ENCODE data around the gene KIAA1958. TPM values are rescaled to one million over a fixed set of nuclear protein-coding genes. Genes with fewer than 3 reads are reported as not detected.

KIAA1958 gene
- total and polyA plus RNA-seq, 2 of the 8 experiments (the other 6 are each of a cell fraction or from before 2014, with no cell fraction given) = 11.4 to 43.8 TPM

DNA sequence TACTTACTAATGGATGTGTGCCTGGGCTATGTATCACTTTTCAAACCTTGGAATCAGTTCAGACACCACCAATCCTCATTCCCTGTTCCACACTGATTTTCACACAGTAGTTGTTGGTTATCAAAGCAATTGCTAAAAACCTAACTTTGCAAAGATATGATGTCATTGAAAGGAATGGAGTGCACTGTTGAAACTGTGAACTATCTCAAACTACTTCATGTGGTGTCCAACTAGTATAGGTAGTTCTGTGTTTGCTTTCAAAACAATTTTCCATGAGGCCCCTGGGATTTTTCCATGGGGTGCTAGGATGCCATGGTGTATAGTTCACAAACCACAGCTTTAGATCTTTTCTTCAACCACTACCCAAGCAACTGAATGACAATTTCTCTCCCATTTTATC is 213.5 kb downstream of the KIAA1958 start (continued):
- TF ChIP-seq, protein P1, sequence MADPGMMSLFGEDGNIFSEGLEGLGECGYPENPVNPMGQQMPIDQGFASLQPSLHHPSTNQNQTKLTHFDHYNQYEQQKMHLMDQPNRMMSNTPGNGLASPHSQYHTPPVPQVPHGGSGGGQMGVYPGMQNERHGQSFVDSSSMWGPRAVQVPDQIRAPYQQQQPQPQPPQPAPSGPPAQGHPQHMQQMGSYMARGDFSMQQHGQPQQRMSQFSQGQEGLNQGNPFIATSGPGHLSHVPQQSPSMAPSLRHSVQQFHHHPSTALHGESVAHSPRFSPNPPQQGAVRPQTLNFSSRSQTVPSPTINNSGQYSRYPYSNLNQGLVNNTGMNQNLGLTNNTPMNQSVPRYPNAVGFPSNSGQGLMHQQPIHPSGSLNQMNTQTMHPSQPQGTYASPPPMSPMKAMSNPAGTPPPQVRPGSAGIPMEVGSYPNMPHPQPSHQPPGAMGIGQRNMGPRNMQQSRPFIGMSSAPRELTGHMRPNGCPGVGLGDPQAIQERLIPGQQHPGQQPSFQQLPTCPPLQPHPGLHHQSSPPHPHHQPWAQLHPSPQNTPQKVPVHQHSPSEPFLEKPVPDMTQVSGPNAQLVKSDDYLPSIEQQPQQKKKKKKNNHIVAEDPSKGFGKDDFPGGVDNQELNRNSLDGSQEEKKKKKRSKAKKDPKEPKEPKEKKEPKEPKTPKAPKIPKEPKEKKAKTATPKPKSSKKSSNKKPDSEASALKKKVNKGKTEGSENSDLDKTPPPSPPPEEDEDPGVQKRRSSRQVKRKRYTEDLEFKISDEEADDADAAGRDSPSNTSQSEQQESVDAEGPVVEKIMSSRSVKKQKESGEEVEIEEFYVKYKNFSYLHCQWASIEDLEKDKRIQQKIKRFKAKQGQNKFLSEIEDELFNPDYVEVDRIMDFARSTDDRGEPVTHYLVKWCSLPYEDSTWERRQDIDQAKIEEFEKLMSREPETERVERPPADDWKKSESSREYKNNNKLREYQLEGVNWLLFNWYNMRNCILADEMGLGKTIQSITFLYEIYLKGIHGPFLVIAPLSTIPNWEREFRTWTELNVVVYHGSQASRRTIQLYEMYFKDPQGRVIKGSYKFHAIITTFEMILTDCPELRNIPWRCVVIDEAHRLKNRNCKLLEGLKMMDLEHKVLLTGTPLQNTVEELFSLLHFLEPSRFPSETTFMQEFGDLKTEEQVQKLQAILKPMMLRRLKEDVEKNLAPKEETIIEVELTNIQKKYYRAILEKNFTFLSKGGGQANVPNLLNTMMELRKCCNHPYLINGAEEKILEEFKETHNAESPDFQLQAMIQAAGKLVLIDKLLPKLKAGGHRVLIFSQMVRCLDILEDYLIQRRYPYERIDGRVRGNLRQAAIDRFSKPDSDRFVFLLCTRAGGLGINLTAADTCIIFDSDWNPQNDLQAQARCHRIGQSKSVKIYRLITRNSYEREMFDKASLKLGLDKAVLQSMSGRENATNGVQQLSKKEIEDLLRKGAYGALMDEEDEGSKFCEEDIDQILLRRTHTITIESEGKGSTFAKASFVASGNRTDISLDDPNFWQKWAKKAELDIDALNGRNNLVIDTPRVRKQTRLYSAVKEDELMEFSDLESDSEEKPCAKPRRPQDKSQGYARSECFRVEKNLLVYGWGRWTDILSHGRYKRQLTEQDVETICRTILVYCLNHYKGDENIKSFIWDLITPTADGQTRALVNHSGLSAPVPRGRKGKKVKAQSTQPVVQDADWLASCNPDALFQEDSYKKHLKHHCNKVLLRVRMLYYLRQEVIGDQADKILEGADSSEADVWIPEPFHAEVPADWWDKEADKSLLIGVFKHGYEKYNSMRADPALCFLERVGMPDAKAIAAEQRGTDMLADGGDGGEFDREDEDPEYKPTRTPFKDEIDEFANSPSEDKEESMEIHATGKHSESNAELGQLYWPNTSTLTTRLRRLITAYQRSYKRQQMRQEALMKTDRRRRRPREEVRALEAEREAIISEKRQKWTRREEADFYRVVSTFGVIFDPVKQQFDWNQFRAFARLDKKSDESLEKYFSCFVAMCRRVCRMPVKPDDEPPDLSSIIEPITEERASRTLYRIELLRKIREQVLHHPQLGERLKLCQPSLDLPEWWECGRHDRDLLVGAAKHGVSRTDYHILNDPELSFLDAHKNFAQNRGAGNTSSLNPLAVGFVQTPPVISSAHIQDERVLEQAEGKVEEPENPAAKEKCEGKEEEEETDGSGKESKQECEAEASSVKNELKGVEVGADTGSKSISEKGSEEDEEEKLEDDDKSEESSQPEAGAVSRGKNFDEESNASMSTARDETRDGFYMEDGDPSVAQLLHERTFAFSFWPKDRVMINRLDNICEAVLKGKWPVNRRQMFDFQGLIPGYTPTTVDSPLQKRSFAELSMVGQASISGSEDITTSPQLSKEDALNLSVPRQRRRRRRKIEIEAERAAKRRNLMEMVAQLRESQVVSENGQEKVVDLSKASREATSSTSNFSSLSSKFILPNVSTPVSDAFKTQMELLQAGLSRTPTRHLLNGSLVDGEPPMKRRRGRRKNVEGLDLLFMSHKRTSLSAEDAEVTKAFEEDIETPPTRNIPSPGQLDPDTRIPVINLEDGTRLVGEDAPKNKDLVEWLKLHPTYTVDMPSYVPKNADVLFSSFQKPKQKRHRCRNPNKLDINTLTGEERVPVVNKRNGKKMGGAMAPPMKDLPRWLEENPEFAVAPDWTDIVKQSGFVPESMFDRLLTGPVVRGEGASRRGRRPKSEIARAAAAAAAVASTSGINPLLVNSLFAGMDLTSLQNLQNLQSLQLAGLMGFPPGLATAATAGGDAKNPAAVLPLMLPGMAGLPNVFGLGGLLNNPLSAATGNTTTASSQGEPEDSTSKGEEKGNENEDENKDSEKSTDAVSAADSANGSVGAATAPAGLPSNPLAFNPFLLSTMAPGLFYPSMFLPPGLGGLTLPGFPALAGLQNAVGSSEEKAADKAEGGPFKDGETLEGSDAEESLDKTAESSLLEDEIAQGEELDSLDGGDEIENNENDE (IDR thresholded peaks at IDR 0.05; ENCODE audit: insufficient replicate concordance, low read length) = no peak
- no peak for TF ChIP-seq HDAC6 (IDR thresholded peaks at IDR 0.05; ENCODE audit: low read depth, low read length)
- TF ChIP-seq ASH2L (IDR thresholded peaks at IDR 0.05; ENCODE audit: low read length) = no peak
- no peak for TF ChIP-seq SIN3A (conservative IDR thresholded peaks at IDR 0.05 in 1 of 2, IDR thresholded peaks at IDR 0.05 in 1 of 2; ENCODE audit: low read depth in 1 of 2, low read length in 2 of 2)
- no peak for TF ChIP-seq BCL11A (IDR thresholded peaks at IDR 0.05; ENCODE audit: low read depth in 2 of 2, low read length in 2 of 2)
- TF ChIP-seq SIRT6 (IDR thresholded peaks at IDR 0.05; ENCODE audit: low read length) = no peak

Measured in H1 (cell line).